ENCODE measurements around the gene TMPRSS11D.

The TMPRSS11D gene

GRCh38 chr4:67853336-67853735 lies 30.5 kb downstream of the TMPRSS11D start (continued):
- TF ChIP-seq TSHZ1 (tag by site-specific recombination; IDR thresholded peaks at IDR 0.05; ENCODE audit: borderline replicate concordance) (no peak), ZNF792 (tag by site-specific recombination; IDR thresholded peaks at IDR 0.05) (no peak), ZNF555 (tag by site-specific recombination; conservative IDR thresholded peaks at IDR 0.05) (no peak), MZF1 (tag by site-specific recombination; IDR thresholded peaks at IDR 0.05; ENCODE audit: borderline replicate concordance) (no peak)

- TF ChIP-seq ZNF362 (tag by site-specific recombination; IDR thresholded peaks at IDR 0.05) (no peak), BCL6B (tag by site-specific recombination; IDR thresholded peaks at IDR 0.05) (no peak), SCRT2 (tag by site-specific recombination; IDR thresholded peaks at IDR 0.05) (no peak), ZBTB26 (tag by site-specific recombination; optimal IDR thresholded peaks at IDR 0.05) (no peak), ZNF223 (tag by site-specific recombination; IDR thresholded peaks at IDR 0.05) (no peak), ELK4 (IDR thresholded peaks at IDR 0.05; ENCODE audit: borderline replicate concordance, low read depth, low read length) (no peak)
- Histone ChIP-seq H3K4me3 (ENCODE audit: low read depth, low read length) (no peak overlapping the region), H3K9me3 (ENCODE audit: control insufficient read depth, insufficient read depth, low read depth, low read length) (no peaks in the 10 kb centered on the region), H3K27ac (ENCODE audit: extremely low read depth, low read depth, low read length) (no peak overlapping the region), H3K36me3 (ENCODE audit: control insufficient read depth in 2 of 2, insufficient read depth in 1 of 2, low read length in 2 of 2) (no peaks in the 10 kb centered on the region), H3K4me1 (ENCODE audit: control insufficient read depth, insufficient read depth, low read length) (no peaks in the 10 kb centered on the region)
- POLR2A ChIA-PET = no interaction called here
- CTCF ChIA-PET = interaction anchor here (0.6 kb wide), 1 partner anchor 74 kb away, joined by 6 read pairs; no protein-coding TSS in a partner anchor
Observed at GRCh38 chr4:67820903-67821302, 62.9 kb downstream of the TMPRSS11D start.

GRCh38 chr4:67810011-67810410 lies 73.8 kb downstream of the TMPRSS11D start:
- ChIA-PET POLR2A (no interaction called here), CTCF (no interaction called here)
- Histone ChIP-seq H3K27ac (ENCODE audit: extremely low read depth, low read depth, low read length) (no peak overlapping the region), H3K4me3 (ENCODE audit: low read depth, low read length) (no peak overlapping the region), H3K36me3 (ENCODE audit: control insufficient read depth in 2 of 2, insufficient read depth in 1 of 2, low read length in 2 of 2) (no peaks in the 10 kb centered on the region), H3K9me3 (ENCODE audit: control insufficient read depth, insufficient read depth, low read depth, low read length) (no peaks in the 10 kb centered on the region), H3K4me1 (ENCODE audit: control insufficient read depth, insufficient read depth, low read length) (no peaks in the 10 kb centered on the region)
- no peak for TF ChIP-seq ZNF692 (tag by site-specific recombination; IDR thresholded peaks at IDR 0.05)
- TF ChIP-seq ZNF37A (tag by site-specific recombination; IDR thresholded peaks at IDR 0.05) = no peak
- no peak for TF ChIP-seq ZNF211 (tag by site-specific recombination; IDR thresholded peaks at IDR 0.05; ENCODE audit: low read depth)

All from HEK293 (cell line).